ENCODE data around the gene MC3R. TPM values are rescaled to one million over a fixed set of nuclear protein-coding genes. Genes with fewer than 3 reads are reported as not detected.

Gene MC3R
- polyA plus RNA-seq, 2 of the 4 experiments (the other 2 are of a cell fraction): not detected

DNA sequence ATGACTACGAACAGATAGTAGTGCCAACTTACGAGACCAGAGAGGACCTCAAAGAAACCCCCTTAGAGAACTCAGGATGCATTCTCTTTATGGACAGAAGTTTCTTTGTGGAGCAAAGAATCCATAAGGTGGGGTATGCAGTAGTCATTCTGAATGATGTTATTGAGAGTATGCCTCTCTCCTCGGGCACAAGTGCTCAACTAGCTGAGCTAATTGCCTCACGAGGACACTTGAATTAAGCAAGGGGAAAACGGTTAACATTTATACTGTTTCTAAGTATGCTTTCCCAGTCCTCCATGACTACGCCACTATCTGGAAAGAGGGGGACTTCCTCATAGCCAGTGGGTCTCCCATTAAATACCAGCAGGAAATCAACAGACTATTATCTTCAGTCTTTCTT is 25.6 kb downstream of the MC3R start:
- POLR2A ChIA-PET: no interaction called here
- CTCF ChIA-PET: no interaction called here
- no peaks in the 10 kb centered on the region for H3K4me1 ChIP-seq
- FAIRE-seq (no peak), ATAC-seq (no peak), DNase-seq (ENCODE audit: low read depth in 1 of 2, low spot score in 1 of 2) (no peak)
- no peak overlapping the region for H3K4me3 ChIP-seq
- H3K9me3 ChIP-seq: no peaks in the 10 kb centered on the region
- TF ChIP-seq SMC3 (IDR thresholded peaks at IDR 0.05) (no peak), BHLHE40 (IDR thresholded peaks at IDR 0.05; ENCODE audit: low read depth, low read length) (no peak), MYC (IDR thresholded peaks at IDR 0.05; ENCODE audit: borderline replicate concordance, low read length) (no peak), ZFP36 (IDR thresholded peaks at IDR 0.05; ENCODE audit: borderline replicate concordance, partially characterized antibody) (no peak), NR3C1 (IDR thresholded peaks at IDR 0.05) (no peak), HOXA7 (CRISPR knock-in tag; IDR thresholded peaks at IDR 0.05) (no peak), KDM5A (IDR thresholded peaks at IDR 0.05) (no peak), RCOR1 (IDR thresholded peaks at IDR 0.05; ENCODE audit: low read depth, low read length) (no peak), HOXB5 (CRISPR knock-in tag; IDR thresholded peaks at IDR 0.05) (no peak), RAD21 (conservative IDR thresholded peaks at IDR 0.05 in 1 of 2, IDR thresholded peaks at IDR 0.05 in 1 of 2) (no peak), CHD4 (IDR thresholded peaks at IDR 0.05; ENCODE audit: borderline replicate concordance) (no peak), MAZ (IDR thresholded peaks at IDR 0.05; ENCODE audit: borderline replicate concordance, low read depth, low read length) (no peak), NPAS2 (CRISPR knock-in tag; IDR thresholded peaks at IDR 0.05; ENCODE audit: borderline replicate concordance) (no peak), TP53 (CRISPR knock-in tag; IDR thresholded peaks at IDR 0.05) (no peak), PHF8 (IDR thresholded peaks at IDR 0.05; ENCODE audit: borderline replicate concordance, low read depth) (no peak)
- TF ChIP-seq, protein P1, sequence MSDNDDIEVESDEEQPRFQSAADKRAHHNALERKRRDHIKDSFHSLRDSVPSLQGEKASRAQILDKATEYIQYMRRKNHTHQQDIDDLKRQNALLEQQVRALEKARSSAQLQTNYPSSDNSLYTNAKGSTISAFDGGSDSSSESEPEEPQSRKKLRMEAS (IDR thresholded peaks at IDR 0.05): no peak
- no peak overlapping the region for H3K4me2 ChIP-seq
- no peak overlapping the region for H3K27ac ChIP-seq
- WGBS (ENCODE audit: missing lambda C conversion rate): 3% methylated on average over 6 of the region's 6 CpGs

DNA sequence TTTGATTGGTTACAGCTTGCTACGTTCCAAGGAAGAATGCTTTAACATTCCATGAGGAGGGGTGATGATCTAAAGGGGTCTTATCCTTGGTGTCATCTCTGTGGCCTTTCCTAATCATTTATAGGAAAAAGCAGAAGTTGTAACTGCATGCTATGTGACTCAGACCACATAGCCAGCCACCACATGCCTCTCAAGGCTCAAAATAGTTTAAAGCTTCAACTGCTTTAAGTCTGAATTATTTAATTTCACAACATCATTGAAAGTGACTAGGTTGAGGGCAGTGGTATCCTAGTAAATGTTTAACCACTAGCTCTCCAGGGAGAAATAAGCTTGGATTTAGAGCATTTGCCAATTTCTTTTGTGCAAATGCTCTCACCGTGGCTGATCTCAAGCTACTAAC is 29.7 kb downstream of the MC3R start:
- 0% methylated on average over 2 of the region's 2 CpGs for WGBS (ENCODE audit: missing lambda C conversion rate)
- DNase-seq (ENCODE audit: low read depth in 1 of 2, low spot score in 1 of 2) (no peak), ATAC-seq (no peak), FAIRE-seq (no peak)
- ChIA-PET CTCF (interaction anchor here (1.0 kb wide), 1 partner anchor 66 kb away, joined by 3 read pairs; no protein-coding TSS in a partner anchor), POLR2A (no interaction called here)
- Histone ChIP-seq H3K4me1 (no peaks in the 10 kb centered on the region), H3K9me3 (no peaks in the 10 kb centered on the region), H3K27ac (no peak overlapping the region), H3K4me3 (no peak overlapping the region), H3K4me2 (no peak overlapping the region)
- TF ChIP-seq EP300 (IDR thresholded peaks at IDR 0.05) (no peak), CEBPB (IDR thresholded peaks at IDR 0.05) (no peak), FOXS1 (CRISPR knock-in tag; IDR thresholded peaks at IDR 0.05) (no peak), FOSL2 (IDR thresholded peaks at IDR 0.05) (no peak), FOSL2 (CRISPR knock-in tag; IDR thresholded peaks at IDR 0.05) (no peak), ZC3H11A (IDR thresholded peaks at IDR 0.05) (no peak), HOXB5 (CRISPR knock-in tag; IDR thresholded peaks at IDR 0.05) (no peak), GATA3 (IDR thresholded peaks at IDR 0.05; ENCODE audit: borderline replicate concordance) (no peak), FOSB (CRISPR knock-in tag; IDR thresholded peaks at IDR 0.05) (no peak), POLR2A (IDR thresholded peaks at IDR 0.05; ENCODE audit: low read length) (no peak), TP53 (CRISPR knock-in tag; IDR thresholded peaks at IDR 0.05) (no peak), RFX5 (IDR thresholded peaks at IDR 0.05) (no peak), CHD4 (IDR thresholded peaks at IDR 0.05; ENCODE audit: borderline replicate concordance) (no peak), NFE2L2 (conservative IDR thresholded peaks at IDR 0.05; ENCODE audit: low read length) (no peak), HOXA7 (CRISPR knock-in tag; IDR thresholded peaks at IDR 0.05) (no peak), MAFK (IDR thresholded peaks at IDR 0.05; ENCODE audit: partially characterized antibody) (no peak), EHF (CRISPR knock-in tag; IDR thresholded peaks at IDR 0.05) (no peak), ESRRA (IDR thresholded peaks at IDR 0.05; ENCODE audit: borderline replicate concordance, low read length) (no peak)
- TF ChIP-seq, protein P2, sequence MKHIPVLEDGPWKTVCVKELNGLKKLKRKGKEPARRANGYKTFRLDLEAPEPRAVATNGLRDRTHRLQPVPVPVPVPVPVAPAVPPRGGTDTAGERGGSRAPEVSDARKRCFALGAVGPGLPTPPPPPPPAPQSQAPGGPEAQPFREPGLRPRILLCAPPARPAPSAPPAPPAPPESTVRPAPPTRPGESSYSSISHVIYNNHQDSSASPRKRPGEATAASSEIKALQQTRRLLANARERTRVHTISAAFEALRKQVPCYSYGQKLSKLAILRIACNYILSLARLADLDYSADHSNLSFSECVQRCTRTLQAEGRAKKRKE (CRISPR knock-in tag; IDR thresholded peaks at IDR 0.05; ENCODE audit: low read depth): no peak
- TF ChIP-seq, protein P3, sequence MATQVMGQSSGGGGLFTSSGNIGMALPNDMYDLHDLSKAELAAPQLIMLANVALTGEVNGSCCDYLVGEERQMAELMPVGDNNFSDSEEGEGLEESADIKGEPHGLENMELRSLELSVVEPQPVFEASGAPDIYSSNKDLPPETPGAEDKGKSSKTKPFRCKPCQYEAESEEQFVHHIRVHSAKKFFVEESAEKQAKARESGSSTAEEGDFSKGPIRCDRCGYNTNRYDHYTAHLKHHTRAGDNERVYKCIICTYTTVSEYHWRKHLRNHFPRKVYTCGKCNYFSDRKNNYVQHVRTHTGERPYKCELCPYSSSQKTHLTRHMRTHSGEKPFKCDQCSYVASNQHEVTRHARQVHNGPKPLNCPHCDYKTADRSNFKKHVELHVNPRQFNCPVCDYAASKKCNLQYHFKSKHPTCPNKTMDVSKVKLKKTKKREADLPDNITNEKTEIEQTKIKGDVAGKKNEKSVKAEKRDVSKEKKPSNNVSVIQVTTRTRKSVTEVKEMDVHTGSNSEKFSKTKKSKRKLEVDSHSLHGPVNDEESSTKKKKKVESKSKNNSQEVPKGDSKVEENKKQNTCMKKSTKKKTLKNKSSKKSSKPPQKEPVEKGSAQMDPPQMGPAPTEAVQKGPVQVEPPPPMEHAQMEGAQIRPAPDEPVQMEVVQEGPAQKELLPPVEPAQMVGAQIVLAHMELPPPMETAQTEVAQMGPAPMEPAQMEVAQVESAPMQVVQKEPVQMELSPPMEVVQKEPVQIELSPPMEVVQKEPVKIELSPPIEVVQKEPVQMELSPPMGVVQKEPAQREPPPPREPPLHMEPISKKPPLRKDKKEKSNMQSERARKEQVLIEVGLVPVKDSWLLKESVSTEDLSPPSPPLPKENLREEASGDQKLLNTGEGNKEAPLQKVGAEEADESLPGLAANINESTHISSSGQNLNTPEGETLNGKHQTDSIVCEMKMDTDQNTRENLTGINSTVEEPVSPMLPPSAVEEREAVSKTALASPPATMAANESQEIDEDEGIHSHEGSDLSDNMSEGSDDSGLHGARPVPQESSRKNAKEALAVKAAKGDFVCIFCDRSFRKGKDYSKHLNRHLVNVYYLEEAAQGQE (IDR thresholded peaks at IDR 0.05): no peak
- TF ChIP-seq, protein P4, sequence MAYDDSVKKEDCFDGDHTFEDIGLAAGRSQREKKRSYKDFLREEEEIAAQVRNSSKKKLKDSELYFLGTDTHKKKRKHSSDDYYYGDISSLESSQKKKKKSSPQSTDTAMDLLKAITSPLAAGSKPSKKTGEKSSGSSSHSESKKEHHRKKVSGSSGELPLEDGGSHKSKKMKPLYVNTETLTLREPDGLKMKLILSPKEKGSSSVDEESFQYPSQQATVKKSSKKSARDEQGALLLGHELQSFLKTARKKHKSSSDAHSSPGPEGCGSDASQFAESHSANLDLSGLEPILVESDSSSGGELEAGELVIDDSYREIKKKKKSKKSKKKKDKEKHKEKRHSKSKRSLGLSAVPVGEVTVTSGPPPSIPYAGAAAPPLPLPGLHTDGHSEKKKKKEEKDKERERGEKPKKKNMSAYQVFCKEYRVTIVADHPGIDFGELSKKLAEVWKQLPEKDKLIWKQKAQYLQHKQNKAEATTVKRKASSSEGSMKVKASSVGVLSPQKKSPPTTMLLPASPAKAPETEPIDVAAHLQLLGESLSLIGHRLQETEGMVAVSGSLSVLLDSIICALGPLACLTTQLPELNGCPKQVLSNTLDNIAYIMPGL (CRISPR knock-in tag; IDR thresholded peaks at IDR 0.05; ENCODE audit: borderline replicate concordance): no peak

Measured in A549 (cell line).